Neural progenitor cell (in vitro differentiated cells): ENCODE data around the gene SLC4A8. TPM values are rescaled to one million over a fixed set of nuclear protein-coding genes. Genes with fewer than 3 reads are reported as not detected.
A peak's percentile ranks its signal among the peaks of the same experiment; 100 is the strongest.

ENCODE experiments used
- DNase-seq: peaks from one replicate; pipeline ENCODE4 v3.0.0-alpha.2; 2016; ENCODE audit warnings: low spot score
- H2AFZ ChIP-seq: fragments of 200-600 bp; sonication (generic); replicated peaks from 2 replicates; pipeline ENCODE4 v1.6.1; 2016; ENCODE audit warnings: antibody characterized with exemption
- H3F3A ChIP-seq: fragments of 200-600 bp; sonication (generic); 2 replicates; pipeline ENCODE4 v1.6.1; 2016; ENCODE audit warnings: antibody characterized with exemption, low read depth
- H3K27ac ChIP-seq: fragments of 200-600 bp; sonication (generic); 2 replicates; pipeline ENCODE4 v1.5.1; 2016; ENCODE audit warnings: mild to moderate bottlenecking
- H3K27me3 ChIP-seq: fragments of 200-600 bp; sonication (generic); 2 replicates; pipeline ENCODE4 v1.6.1; 2016; ENCODE audit warnings: mild to moderate bottlenecking, moderate library complexity
- H3K36me3 ChIP-seq: fragments of 200-600 bp; sonication (generic); 2 replicates; pipeline ENCODE4 v1.5.1; 2016
- H3K4me1 ChIP-seq: fragments of 200-600 bp; sonication (generic); 2 replicates; pipeline ENCODE4 v1.6.1; 2016; ENCODE audit warnings: mixed run types
- H3K4me2 ChIP-seq: fragments of 200-600 bp; sonication (generic); 2 replicates; pipeline ENCODE4 v1.6.1; 2016
- H3K4me3 ChIP-seq: fragments of 200-600 bp; sonication (generic); 2 replicates; pipeline ENCODE4 v1.5.1; 2016
- H3K79me2 ChIP-seq: fragments of 200-600 bp; sonication (generic); 2 replicates; pipeline ENCODE4 v1.6.1; 2016; ENCODE audit warnings: low read depth
- H3K9ac ChIP-seq: fragments of 200-600 bp; sonication (generic); 2 replicates; pipeline ENCODE4 v1.6.1; 2016
- H3K9me3 ChIP-seq: fragments of 200-600 bp; sonication (generic); 2 replicates; pipeline ENCODE4 v1.5.1; 2016; ENCODE audit warnings: low read depth
- H4K20me1 ChIP-seq: fragments of 200-600 bp; sonication (generic); 2 replicates; pipeline ENCODE4 v1.6.1; 2016; ENCODE audit warnings: low read depth
- H3K27ac Mint-ChIP-seq: 3 replicates; pipeline ENCODE4 v1.8.0; 2021; ENCODE audit warnings: mixed read lengths
- H3K27me3 Mint-ChIP-seq: 2 replicates; pipeline ENCODE4 v1.8.0; 2022; ENCODE audit warnings: low read depth, mild to moderate bottlenecking, inconsistent platforms, moderate library complexity, mixed read lengths; ENCODE audit not compliant: insufficient read depth
- H3K36me3 Mint-ChIP-seq: 3 replicates; pipeline ENCODE4 v1.8.0; 2021; ENCODE audit warnings: mixed read lengths
- H3K4me1 Mint-ChIP-seq: 3 replicates; pipeline ENCODE4 v1.8.0; 2021; ENCODE audit warnings: mixed read lengths
- H3K4me3 Mint-ChIP-seq: 3 replicates; pipeline ENCODE4 v1.8.0; 2021; ENCODE audit warnings: mild to moderate bottlenecking, moderate library complexity, mixed read lengths
- H3K9me3 Mint-ChIP-seq: 3 replicates; pipeline ENCODE4 v1.8.0; 2020; ENCODE audit warnings: mixed read lengths
- EZH2 ChIP-seq: fragments of 200-600 bp; sonication (generic); IDR thresholded peaks from 2 replicates; pipeline ENCODE4 v1.6.1; 2017; ENCODE audit warnings: antibody characterized with exemption, mild to moderate bottlenecking, moderate library complexity
- EZH2phosphoT487 ChIP-seq: fragments of 200-600 bp; sonication (generic); IDR thresholded peaks from 2 replicates; pipeline ENCODE4 v1.6.1; 2017; ENCODE audit warnings: antibody characterized with exemption
- total RNA-seq: library from RNA; depleted of rRNA; stranded (reverse); fragments of >200 nt; gene quantifications from 2 replicates; pipeline ENCODE4 v1.2.3, GENCODE V29; 2015; ENCODE audit warnings: low replicate concordance
- TF ChIP-seq, protein P1 (sequence below): fragments of 200-600 bp; sonication (generic); IDR thresholded peaks from 2 replicates; pipeline ENCODE4 v1.5.1; 2017; ENCODE audit warnings: antibody characterized with exemption, mild to moderate bottlenecking

SLC4A8 gene
- total RNA-seq, 1 donor from 2014 or later, result 10.1 TPM

DNA sequence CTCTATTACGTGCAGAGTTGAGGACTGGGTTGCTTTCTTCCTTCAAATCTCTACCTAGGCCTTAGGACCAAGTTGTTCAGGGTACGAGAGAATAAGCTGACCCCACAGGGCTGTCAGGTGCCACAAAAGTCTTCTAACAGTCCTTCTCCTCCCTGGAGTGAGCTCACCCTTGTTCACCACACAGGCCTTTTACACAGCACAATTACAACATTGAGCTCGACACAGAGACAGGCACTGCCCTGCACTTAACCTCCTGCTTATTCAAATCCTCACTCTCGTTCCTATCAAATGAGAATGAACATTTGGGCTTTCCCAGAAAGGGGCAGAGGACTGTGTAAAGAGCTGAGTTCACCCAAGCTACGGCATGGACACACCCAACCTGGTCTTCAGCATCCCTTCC lies 35.8 kb upstream of the SLC4A8 start:
- no peak overlapping the region for H3K27ac Mint-ChIP-seq
- Histone ChIP-seq H3K9ac (no peak overlapping the region), H3K36me3 (no peaks in the 10 kb centered on the region), H3F3A (peaks cover 16% of the 10 kb centered on the region), H3K79me2 (no peaks in the 10 kb centered on the region), H4K20me1 (peaks cover 5% of the 10 kb centered on the region), H3K4me3 (no peak overlapping the region), H3K4me1 (peaks cover 3% of the 10 kb centered on the region), H3K9me3 (no peaks in the 10 kb centered on the region), H3K4me2 (no peak overlapping the region), H3K27ac (no peak overlapping the region), H2AFZ (no peak overlapping the region), H3K27me3 (peaks cover 68% of the 10 kb centered on the region)
- H3K9me3 Mint-ChIP-seq, result no peaks in the 10 kb centered on the region
- peaks cover 53% of the 10 kb centered on the region for H3K27me3 Mint-ChIP-seq
- TF ChIP-seq EZH2 (no peak), EZH2phosphoT487 (no peak)
- TF ChIP-seq, protein P1, sequence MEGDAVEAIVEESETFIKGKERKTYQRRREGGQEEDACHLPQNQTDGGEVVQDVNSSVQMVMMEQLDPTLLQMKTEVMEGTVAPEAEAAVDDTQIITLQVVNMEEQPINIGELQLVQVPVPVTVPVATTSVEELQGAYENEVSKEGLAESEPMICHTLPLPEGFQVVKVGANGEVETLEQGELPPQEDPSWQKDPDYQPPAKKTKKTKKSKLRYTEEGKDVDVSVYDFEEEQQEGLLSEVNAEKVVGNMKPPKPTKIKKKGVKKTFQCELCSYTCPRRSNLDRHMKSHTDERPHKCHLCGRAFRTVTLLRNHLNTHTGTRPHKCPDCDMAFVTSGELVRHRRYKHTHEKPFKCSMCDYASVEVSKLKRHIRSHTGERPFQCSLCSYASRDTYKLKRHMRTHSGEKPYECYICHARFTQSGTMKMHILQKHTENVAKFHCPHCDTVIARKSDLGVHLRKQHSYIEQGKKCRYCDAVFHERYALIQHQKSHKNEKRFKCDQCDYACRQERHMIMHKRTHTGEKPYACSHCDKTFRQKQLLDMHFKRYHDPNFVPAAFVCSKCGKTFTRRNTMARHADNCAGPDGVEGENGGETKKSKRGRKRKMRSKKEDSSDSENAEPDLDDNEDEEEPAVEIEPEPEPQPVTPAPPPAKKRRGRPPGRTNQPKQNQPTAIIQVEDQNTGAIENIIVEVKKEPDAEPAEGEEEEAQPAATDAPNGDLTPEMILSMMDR, result no peak
- peaks cover 45% of the 10 kb centered on the region for H3K4me1 Mint-ChIP-seq
- DNase-seq, result no peak
- H3K36me3 Mint-ChIP-seq, result peaks cover 2% of the 10 kb centered on the region
- no peak overlapping the region for H3K4me3 Mint-ChIP-seq

DNA sequence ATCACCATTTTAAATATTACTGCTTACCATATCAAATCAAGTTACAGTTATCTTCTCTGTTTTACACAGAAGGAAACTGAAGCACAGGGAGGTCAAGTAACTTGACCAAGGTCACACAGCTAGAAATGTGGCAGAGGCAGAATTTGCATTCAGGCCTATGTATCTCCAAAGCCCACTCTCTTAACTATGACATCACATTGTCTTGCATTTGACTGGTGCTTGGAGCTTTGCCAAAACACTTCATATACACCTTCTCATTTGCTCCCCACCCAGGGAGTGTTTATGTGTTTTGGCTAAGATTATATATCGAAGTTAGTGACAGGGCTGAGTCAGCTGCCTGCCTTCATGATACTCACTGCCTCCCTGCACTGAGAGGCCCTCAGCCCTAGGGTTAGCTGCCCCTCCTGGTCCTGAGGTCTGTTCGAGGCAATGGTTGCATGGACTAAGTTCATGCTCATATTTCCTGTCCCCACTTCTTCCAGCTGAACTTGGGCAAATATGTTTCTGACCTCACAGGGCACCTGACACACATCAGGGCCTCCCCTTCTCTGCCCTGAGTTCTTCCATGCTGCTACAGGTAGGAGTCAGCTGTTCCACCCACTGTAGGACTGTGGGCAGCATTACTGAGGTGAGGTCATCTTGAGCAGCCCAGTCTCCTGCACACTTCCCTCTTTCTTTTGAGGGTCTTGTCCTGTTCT lies 35.2 kb upstream of the SLC4A8 start:
- Histone ChIP-seq H3F3A (peaks cover 16% of the 10 kb centered on the region), H3K4me3 (no peak overlapping the region), H3K4me1 (no peaks in the 10 kb centered on the region), H3K27ac (no peak overlapping the region), H3K9me3 (no peaks in the 10 kb centered on the region), H2AFZ (no peak overlapping the region), H4K20me1 (peaks cover 5% of the 10 kb centered on the region), H3K27me3 (peaks cover 74% of the 10 kb centered on the region), H3K36me3 (no peaks in the 10 kb centered on the region), H3K9ac (no peak overlapping the region), H3K79me2 (no peaks in the 10 kb centered on the region), H3K4me2 (no peak overlapping the region)
- no peaks in the 10 kb centered on the region for H3K9me3 Mint-ChIP-seq
- H3K36me3 Mint-ChIP-seq, result peaks cover 2% of the 10 kb centered on the region
- DNase-seq, result no peak
- TF ChIP-seq EZH2 (no peak), EZH2phosphoT487 (no peak)
- TF ChIP-seq, protein P1, result no peak
- H3K4me3 Mint-ChIP-seq, result no peak overlapping the region
- H3K27me3 Mint-ChIP-seq, result peaks cover 55% of the 10 kb centered on the region
- H3K27ac Mint-ChIP-seq, result no peak overlapping the region
- peaks cover 41% of the 10 kb centered on the region for H3K4me1 Mint-ChIP-seq

DNA sequence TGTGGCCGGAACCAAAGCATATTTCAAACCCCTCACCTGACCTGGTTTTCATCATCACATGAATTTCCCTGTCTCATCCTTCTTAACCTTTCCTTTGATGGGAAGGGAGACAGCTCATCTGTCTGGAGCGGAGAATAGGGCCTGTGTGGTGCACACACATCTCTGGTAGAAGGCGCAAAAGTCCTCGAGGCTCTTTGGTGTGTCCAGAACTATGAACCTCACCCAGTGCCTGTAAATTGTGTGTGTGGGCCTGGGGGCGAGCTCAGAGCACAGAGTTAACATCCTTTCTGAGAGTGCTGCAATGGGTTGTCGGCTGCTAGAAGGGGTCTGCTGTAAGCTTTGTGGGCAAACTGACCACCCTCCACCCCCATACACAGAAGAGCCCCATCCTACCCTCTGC lies 34.2 kb upstream of the SLC4A8 start:
- H3K27ac ChIP-seq, result no peak overlapping the region
- H3K4me3 Mint-ChIP-seq, result peak overlapping the region; percentile 88

More for the DNA sequence above, 34.2 kb upstream of the SLC4A8 start:
- no peaks in the 10 kb centered on the region for H3K4me1 ChIP-seq
- no peak overlapping the region for H3K4me3 ChIP-seq
- Mint-ChIP-seq H3K36me3 (peaks cover 2% of the 10 kb centered on the region), H3K27ac (no peak overlapping the region), H3K4me1 (peaks cover 41% of the 10 kb centered on the region), H3K9me3 (no peaks in the 10 kb centered on the region), H3K27me3 (peaks cover 55% of the 10 kb centered on the region)
- no peak for DNase-seq
- no peak overlapping the region for H3K9ac ChIP-seq
- H3K36me3 ChIP-seq, result no peaks in the 10 kb centered on the region
- H3K27me3 ChIP-seq, result peaks cover 81% of the 10 kb centered on the region
- H3K9me3 ChIP-seq, result no peaks in the 10 kb centered on the region
- H3K4me2 ChIP-seq, result peak overlapping the region; percentile 92
- H4K20me1 ChIP-seq, result peaks cover 5% of the 10 kb centered on the region
- H3K79me2 ChIP-seq, result no peaks in the 10 kb centered on the region
- TF ChIP-seq EZH2 (no peak), EZH2phosphoT487 (no peak)
- TF ChIP-seq, protein P1, result no peak
- no peak overlapping the region for H2AFZ ChIP-seq
- peaks cover 16% of the 10 kb centered on the region for H3F3A ChIP-seq
